CD4-positive, alpha-beta T cell treated with Interleukin-15 for 1 hour (primary cell): ENCODE data around the gene GORAB.
A peak's percentile ranks its signal among the peaks of the same experiment; 100 is the strongest.

ENCODE experiments used
- DNase-seq: peaks from one replicate; pipeline ENCODE4 v3.0.0-alpha.2; 2020

Gene GORAB, protein sequence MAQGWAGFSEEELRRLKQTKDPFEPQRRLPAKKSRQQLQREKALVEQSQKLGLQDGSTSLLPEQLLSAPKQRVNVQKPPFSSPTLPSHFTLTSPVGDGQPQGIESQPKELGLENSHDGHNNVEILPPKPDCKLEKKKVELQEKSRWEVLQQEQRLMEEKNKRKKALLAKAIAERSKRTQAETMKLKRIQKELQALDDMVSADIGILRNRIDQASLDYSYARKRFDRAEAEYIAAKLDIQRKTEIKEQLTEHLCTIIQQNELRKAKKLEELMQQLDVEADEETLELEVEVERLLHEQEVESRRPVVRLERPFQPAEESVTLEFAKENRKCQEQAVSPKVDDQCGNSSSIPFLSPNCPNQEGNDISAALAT

DNA sequence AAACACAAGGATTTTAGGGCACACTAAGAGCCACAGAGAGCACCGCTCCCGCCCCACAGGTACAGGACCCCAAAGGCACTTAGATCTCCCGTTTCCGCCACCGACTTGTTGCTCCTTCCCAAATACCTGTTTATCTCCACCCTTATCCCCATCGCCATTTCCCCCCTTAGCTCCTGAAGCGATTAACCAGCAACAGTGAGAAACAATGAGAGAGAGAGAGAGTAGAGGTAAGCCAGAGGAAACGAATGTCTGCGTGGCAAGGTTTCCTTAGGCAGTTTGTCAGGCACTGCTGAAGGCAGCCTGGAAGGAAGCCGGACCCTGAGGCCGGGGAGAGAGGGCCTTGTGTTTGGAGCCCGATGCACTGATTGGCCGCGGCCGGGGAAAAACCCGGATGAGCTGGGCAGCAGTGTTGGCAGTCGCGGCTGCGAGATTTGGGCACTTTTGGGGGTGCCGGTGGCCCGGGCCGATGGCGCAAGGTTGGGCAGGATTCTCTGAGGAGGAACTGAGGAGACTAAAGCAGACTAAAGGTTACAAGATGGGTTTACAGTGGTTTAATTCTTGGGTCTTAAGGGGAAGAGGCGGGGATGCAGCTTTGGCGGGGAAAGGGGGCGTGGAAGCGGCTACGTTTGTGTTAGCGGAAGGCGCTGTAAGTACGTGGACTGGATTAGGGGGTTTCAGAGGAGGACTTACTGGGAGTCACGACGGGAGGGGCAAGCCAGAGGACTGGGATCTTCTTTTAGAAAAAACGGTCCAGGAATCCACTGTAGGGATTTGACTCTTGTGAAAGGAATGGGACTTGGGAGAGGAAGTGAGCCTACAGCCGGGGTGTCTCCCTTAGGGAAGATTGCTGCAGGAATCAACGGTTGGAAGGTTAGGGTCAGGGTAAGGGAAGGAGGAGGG is at the start of gene GORAB:
Gene GORAB (plus strand): TSS at position 409 of the 900 bp plus-strand sequence. CDS start 58 bp downstream, at position 467.
- DNase-seq, result peak; percentile 86

DNA sequence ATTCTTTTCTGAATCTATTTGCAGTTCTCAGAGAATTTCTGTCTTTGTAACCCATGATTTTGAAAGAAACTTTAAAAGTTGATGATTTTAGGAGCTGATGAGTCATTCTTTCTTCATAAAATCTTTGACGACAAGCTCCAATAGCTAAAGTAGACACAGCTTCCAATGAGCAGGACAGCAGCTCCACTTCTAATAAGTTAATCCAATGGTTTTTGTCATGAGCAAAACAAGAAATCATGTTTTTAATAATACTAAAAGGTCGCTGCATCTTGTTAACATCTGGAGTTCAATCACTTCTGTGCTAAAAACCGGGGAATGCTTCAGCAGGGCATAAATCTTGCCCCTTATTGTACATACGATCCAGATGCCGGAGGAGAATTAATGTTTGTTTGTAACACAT is 48.9 kb upstream of the GORAB start:
- no peak for DNase-seq

DNA sequence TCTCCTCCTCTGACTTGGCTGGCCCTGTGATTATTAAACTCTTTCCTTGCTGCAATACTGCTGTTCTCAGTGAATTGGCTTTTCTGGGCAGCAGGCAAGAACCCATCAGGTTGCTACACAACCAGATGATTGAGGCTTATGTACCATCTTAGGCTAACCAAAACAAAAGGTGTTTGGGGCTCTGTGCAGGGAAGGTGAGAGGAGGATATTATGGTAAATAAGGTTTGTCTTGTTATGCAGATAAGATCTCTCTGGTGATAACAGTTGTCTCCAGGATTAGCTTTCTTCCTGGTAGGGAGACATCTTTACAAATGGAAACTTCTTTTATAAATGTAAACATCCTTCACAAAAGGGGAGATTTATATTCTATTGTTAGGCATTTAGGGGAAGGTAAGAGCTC is 44.5 kb upstream of the GORAB start:
- no peak for DNase-seq

DNA sequence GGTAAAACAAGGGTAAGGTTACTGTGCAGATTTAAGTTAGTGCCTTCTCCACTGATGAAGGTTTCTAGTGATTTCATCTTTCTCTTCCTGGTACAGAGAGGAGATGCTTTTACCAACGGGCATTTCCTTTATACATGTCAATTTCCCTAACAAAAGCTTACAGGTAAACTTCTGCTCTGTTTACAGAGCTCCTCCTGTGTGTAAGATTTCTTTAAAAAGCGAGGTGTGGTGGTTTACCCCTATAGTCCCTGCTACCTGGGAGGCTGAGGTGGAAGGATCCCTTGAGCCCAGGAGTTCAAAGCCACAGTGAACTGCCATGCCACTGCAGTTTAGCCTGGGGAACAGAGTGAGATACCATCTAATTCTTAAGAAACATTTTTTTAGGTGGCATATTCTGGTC is 40.7 kb upstream of the GORAB start:
- no peak for DNase-seq

DNA sequence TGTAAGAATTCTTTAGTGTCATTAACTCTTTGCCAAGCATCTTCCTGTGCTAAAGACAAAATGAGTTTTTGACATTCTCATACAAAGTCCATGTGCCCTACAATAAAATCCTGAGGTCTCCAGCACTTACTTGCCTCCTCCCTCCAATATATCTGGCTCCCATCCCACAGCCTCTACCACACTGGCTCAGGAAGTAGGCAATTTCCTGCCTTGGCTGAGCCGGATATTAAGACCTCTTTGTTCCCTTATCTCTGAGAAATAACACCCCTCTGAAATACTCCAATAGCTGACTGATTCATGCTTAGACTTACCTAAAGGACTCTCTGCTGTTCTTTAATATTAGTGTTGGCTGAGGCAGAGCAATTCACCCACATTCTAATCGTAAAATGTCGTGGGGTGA is 37.6 kb upstream of the GORAB start:
- DNase-seq, result no peak

DNA sequence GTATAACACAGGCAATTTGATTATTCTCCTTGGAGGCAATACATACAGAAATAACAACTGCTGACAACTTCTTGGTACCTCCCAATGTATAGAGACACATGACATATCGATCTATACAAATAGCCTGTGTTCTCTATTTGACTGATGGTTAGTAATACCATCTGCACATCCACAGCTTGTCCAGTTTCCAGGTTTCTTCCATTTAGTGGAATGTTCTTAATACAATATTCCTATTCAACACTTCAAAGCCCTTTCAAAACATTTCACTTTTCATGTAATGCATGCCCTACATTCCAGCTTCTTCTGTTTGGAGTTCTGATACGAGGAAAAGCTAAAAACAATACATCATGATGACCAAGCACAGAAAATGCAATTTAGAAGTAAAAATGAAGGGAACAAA is 37.0 kb upstream of the GORAB start:
- DNase-seq, result no peak

DNA sequence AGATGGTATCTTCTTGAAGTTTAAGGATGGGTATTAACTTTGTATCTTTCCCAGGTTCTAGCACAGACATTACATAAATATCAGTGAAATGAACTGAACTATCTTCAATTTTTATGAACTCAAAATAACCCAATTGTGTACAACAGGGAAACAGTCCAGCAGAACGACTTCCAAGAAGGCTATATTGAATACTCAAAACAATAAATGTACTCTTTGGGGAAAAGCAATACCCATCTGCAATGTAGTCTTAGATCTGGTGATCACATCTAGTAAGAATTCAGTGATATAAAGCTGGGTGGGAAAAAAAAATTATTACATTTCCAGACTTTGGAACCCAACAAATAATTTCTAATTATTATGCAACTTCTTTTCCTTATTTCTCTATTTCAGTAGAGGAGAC is 33.1 kb upstream of the GORAB start:
- no peak for DNase-seq

DNA sequence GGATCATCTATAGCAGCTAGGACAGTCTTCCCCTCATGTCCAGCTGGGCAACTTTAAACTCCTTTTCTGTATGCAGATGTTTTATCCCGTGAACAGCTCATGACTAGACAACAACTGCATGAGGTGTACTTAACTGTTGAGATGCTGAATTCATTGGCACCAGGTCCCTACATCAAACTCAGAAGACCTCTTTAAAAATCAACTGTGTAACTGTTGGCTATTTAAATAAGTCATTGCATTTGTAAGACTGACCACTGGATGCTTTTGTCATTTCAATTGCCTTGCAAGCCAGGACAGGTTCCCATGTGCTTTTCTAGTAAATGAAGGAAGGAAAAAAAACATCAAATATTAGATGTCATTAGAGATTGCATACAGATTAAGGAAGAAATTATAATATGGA is 28.3 kb upstream of the GORAB start:
- DNase-seq, result no peak

DNA sequence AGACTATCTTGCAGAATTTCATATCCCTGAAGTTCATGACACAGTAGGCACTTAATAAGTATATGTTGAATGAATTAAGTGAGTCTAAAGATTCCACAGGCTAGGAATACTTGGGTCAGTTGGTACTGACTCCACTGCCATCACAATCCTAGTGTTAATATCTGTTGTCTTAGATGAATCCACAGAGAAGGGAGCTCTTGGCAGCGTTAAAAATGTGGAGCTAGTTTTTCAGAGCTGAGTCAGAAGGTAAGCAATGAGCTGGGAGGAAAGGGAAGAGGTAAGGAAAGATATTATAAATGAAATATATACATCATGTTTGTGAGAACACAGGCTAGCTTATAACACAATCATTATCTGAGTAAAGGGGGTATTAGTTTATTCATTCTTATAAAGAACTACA is 21.8 kb upstream of the GORAB start:
- no peak for DNase-seq

DNA sequence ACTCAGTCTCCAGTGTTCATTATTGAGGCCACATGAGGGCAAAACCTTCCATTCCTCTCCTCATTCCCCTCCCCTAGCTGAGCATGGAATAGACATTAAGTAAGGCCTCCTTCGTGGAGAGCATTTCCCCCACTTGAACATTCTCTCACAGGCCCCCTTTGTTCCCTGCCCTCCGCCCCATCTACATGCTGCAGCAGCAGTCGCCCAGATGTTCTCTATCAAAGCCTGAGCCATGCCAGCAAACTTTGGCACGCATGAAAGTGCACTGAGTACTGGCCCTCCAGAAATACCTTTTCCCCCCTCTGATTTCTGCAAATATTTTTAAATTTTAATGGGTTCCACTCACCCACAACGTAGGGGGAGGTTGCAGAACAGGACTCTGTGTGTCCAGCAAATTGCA is 20.9 kb upstream of the GORAB start:
- no peak for DNase-seq

DNA sequence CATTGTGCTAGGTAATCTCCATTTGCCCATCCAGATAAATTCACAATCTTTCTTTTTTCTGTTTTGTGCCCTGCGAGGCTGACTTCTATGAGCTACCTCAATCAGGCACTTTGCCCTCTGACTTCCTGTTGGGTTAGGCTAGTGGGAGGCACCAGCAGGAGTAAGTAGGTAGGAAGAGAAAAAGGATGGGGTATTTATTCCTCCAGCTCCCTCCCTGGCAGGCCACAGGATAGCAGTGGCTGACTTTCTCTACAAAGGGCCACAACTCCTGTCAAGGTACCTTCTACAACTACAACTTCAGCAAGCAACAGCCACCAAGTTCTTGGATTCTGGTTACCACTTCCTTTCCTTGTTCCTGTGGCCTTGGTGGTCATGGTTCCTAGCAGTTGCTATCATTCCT is 18.8 kb upstream of the GORAB start:
- DNase-seq, result no peak

DNA sequence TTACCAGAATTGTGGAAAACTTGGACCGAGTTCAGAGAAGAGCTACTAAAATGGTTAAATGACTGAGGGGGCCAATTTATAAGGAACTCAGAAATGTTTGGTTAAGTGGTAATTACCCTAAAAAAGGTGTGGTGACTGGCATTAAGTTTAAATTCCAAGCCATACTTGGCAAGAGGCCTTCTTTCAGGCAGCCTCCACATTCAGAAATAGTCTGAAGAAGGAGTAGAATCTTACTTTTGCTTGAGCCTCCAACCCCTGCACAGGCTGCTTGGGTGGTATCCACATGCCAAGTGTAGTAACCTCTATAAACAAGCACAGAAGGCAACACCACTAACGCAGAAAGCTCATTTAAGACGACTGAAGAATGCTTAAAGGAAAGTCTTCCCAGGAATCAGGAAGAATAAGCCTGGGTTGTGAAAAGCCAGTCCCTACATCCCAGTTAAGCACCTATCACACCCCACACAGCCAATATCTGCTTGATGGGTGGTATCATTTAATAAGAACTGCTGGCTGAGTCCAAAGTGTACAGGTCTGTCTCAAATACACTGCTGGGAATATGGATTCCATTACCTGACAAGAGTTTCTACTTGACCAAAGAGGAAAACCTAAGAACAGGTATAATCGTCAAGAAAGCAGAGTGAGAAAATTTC is 13.7 kb upstream of the GORAB start:
- no peak for DNase-seq

DNA sequence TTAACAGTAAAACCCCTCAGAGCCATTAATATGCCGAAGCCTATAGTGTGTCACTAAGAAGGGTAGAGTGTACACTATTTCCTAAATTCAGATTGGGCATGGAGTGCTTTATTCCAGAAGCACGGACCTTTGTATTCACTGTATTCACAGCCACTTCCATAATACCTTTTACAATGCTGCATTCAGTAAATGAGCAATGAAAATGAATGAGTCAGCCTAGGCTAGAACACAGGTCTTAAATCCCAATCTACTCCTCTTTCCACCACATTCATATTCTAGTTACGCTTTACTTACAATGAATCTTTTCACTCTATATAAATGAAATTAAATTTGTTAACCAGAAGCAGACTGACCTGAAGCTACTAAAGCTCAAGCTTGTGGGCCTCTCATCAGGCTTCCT is 13.0 kb upstream of the GORAB start:
- DNase-seq, result no peak

DNA sequence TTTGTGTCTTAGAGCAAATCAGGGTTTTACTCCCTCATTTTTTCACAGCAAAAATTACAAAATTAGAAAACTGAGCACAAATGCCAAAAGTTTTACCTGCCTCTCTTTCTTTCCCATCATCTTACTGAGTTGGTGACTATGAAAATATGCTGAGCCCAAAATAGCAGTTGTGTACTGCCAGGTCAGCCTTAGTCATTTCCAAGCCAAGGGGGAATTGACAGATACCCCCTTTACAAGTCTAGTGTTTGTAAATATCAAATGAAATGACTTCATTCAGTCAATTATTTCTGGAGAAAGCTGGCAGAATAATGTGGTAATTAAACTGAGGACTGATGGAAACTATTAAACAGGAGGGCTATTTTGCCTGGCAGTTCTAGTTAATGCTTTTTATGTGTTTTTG is 11.4 kb upstream of the GORAB start:
- DNase-seq, result no peak

DNA sequence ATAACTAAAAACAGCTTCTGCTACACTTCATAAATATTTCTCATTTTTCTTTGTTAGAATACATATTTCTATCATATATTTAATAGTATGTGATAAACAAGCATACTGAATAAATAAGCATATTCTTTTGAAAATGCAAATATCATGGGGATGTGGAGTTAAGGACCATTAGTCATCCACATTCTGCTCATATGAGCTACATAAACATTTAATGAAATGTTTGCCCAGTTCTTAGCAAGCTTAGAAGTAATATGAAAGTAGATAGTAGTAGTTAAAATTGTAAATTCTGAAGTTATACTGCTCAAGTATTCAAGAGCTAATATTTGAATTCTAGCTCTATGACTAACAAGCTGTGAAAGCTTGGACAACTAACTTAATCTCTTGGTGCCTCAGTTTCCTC is 10.1 kb upstream of the GORAB start:
- DNase-seq, result no peak

DNA sequence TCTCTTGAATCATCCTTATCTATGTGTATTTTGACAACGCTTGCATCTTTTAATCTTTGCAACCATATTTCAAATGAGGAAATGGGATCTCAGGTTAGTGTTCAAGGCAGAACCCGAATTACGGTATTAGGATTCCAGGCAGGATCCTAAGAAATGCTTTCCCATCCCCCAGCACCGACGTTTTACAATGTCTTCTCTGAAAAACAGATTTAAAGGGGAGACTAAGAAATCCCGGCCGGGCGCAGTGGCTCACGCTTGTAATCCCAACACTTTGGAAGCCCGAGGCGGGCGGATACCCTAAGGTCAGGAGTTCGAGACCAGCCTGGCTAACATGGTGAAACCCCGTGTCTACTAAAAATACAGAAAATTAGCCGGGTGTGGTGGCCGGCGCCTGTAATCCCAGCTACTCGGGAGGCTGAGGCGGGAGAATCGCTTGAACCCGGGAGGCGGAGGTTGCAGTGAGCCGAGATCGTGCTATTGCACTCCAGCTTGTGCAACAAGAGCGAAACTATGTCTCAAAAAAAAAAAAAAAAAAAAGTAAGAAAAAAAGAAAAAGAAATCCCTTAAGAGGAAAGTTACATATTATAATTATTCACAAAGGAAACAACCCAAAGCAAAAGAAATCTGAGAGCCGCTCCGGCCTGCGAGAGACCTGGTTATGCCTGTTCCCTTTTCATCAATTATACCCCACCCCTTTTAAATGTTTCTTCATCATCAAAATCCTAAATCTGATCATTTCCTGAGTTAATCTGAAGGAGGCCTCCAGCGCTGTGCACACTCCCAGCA is 801 bp upstream of the GORAB start:
- DNase-seq, result no peak

DNA sequence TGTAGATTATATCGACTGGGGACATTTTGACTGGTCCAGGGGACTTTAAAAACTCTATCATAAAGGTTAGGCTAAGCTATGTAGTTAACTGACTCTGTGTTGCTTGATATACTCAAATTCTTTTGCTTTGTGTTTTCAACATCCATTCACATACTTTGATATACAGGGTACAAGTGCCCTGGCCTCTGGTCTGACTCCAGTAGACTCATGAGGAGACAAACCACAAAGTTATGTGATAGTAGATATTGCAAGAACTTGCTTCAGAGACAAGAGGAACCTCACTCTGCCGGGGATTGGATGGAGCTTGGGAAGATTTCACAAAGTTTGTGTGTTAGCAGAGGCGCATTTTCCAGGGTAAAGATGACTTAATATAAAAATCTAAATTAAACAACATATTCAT is 1.3 kb downstream of the GORAB start:
- DNase-seq, result no peak

DNA sequence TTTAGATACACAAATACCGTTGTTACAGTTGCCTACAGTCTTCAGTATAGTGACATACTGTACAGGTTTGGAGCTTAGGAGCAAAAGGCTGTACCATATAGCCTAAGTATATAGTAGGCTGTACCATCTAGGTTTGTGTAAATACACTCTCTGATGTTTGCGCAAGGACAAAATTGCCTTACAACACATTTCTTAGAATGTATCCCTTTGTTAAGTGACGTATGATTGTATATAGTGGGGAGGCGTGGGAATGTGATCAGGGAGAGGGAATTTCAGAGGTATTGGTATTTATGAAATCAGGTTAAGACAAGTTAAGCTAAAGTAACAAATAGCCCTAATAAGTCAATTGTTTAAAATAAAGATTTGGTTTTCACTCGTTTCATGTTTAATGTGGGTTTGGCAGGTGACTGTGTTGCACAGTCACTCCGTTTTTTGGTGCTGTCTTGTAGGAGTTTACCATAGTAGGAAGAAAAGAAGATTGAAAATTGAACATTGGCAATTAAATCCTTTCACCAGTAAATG is 2.7 kb downstream of the GORAB start:
- no peak for DNase-seq

DNA sequence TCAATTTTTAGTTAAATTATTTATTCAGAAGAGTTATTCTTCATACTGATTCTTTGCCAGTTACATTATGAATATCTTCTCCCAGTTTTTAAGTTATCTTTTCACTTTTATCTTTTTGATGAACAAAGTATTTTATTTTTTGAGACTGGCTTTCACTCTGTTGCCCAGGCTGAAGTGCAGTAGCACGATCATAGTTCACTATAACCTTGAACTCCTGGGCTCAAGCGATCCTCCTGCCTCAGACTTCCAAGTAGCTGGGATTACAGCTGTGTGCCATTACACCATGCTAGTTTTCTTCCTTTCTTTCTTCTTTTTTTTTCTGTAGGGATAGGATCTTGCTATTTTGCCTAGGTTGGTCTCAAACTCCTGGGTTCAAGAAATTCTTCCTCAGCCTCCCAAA is 3.5 kb downstream of the GORAB start:
- DNase-seq, result no peak

DNA sequence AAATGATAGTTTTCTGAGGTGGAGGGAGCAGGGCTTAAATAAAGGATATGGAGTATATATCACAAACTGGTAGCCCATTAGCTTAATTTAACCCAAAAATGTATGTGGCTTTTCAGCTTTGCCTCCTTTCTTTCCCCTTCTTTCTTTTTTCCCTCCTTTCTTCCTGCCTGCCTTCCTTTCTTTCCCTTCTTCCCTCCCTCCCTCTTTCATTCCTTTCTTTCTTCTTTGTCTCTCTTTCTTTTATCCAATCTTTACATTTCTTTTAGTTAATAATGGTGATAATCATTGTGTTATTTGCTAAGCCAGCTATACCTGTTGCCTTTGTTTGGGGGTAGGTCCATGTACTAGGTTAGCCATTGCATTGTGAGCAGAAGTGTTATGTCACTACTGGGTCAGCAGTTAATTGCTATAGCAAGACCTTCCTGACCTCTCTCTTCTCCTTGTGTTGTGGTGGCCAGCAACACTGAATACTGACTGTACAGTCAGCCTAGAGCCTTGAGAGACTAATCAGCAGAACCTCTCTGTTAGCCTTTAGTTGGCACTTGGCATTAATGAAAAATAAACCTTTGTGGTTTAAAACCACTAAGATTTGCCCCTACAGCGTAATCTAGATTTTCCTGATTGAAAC is 5.1 kb downstream of the GORAB start:
- no peak for DNase-seq

DNA sequence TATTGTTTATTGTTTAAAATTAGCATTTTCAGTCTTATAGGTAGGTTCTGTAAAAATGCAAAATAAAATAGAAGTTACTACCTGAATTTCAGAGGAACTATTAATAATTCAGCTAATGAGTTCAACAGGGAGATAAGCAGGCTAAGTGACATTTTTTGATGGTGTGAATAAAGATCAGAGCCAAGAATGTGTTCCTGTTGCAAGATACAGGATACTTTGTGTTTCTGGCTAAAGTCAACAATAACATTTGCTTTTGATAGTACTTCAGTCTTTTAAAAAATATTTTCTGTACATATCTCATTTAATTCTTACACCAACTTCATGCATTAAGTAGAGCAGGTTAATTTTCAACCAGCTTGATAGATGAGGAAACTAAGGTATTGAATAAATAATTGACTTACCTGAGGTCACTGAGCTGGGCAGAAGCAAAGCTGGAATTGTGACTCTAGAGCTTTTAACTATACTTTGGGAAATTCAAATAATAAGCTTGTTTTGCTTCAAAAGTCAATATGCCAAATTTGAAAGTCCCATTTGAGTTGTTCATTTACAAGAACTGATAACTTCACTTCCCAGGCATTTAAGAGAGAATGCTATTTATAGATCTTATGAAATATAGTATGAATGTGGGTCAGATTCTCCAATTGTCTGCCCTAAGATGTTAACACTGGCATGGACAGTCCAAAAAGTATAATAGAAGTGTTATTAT is 6.0 kb downstream of the GORAB start:
- no peak for DNase-seq

DNA sequence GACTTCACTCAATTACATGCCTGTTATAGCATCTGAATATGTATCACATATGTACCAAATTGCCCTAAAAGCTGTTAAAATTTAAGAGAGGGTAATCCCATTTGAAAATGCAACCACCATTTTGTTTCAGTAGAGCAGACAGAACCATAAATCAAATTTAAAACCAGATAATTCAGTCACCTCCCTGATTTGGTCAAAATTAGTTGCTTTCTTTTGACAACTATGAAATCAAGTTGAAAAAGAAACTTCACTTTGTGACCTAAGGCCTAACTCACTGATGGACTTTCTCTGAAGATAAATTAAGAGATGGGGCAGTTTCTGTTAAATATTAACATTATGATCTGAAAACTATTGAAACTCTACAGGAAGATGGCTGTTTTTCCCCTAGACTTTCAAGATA is 6.7 kb downstream of the GORAB start:
- DNase-seq, result no peak
